CD4-positive, alpha-beta T cell treated with Interleukin-4 for 1 hour (primary cell): ENCODE measurements around the gene EEA1.
"Not testable (repeated sequence)": the region's sequence is repeated elsewhere in the genome, so short reads cannot be mapped to it uniquely, and the experiment has no call there.

ENCODE experiments used
- DNase-seq, 2 donors: peaks; one replicate each; pipeline ENCODE4 v3.0.0-alpha.2; 2020 to 2022

EEA1 gene

GRCh38 chr12:92794814-92795213, 134.3 kb downstream of the EEA1 start:
- no peak for DNase-seq

- DNase-seq = not testable (repeated sequence)
Measured at GRCh38 chr12:92794356-92794755, 134.7 kb downstream of the EEA1 start.

- no peak for DNase-seq
Measured at GRCh38 chr12:92786045-92786444, 143.1 kb downstream of the EEA1 start.

DNA sequence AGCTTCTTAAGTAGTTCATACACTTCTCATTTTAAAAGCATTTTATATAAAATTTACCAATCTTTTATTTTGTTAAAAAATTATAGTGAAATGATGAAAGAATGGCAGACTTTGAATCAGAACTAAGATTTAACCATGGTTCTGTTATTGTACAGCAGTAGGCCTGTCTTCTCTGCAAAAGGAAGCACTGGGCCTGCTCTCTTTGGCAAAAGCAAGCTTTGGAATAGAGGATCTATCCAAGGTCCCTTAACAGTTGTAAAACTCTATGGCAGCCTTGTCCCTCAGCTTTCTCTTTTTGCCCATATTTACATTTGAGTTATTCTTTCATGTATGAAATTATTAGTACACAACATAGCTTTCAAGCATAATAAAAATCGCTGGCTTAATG, 143.5 kb downstream of the EEA1 start:
- DNase-seq = no peak

GRCh38 chr12:92784797-92785562, 144.1 kb downstream of the EEA1 start:
- peak; percentile 18 to 78 for DNase-seq

- DNase-seq = no peak
Measured at GRCh38 chr12:92784356-92784755, 144.7 kb downstream of the EEA1 start.

- no peak for DNase-seq
Measured at GRCh38 chr12:92779902-92780301, 149.2 kb downstream of the EEA1 start.

DNA sequence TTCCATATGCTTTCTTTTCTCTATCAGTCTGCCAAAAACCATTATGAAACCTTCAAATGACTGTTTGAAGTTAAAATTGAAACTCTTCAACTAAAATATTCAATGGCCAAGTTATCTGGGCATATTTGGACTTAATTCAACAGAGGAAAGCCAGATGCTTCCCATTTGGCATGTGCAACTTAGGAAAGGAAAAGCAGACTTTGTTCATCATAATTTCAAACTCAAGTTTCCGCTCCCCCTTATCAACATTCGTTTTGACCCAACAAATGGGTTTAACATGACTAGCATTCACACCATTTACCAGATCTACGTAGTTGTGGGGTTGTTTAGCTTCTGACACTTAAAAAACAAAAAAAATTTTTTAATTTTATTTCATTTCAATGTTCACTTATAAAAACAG, 150.6 kb downstream of the EEA1 start:
- no peak for DNase-seq

DNA sequence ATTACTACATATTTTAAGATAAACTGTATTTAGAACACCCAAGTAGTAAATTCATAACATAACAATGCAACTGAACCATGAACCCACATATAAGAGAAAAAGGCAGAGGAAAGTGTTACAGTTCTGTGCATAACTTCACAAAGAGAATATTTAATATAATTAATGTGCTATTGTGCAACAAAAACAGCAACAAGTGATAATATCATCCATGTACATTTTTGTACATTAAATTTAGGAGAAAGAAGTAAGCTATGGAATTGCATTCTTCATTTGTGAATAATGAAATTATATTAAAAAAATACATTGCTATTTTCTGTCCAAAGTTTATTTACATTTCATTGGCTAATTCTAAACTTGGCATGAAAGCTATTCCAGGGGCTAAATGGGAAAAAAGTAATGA, 153.7 kb downstream of the EEA1 start:
- no peak for DNase-seq

DNA sequence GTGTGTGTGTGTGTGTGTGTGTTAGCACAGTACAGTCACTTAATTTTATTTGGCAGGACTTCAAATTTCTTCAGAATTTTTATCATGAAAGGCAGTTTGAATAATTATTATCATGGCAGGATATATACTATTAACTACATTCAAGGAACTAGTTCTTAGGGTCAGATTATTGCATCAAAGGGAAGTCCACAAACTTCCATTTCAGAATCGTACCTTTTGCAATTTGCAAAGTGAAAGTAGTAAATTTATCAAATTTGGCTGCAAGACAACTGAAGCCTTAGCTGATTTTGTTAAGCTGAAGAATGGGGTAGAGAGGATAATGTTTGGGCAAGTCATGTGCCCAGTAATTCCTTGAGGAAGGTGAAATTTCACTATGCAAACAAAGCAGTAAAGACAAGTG, 158.1 kb downstream of the EEA1 start:
- DNase-seq = no peak

- DNase-seq = no peak
Measured at GRCh38 chr12:92769124-92769901, 159.8 kb downstream of the EEA1 start.

- no peak for DNase-seq
Measured at GRCh38 chr12:92765871-92766270, 163.2 kb downstream of the EEA1 start.

- DNase-seq = no peak
Measured at GRCh38 chr12:92764831-92765230, 164.3 kb downstream of the EEA1 start.

DNA sequence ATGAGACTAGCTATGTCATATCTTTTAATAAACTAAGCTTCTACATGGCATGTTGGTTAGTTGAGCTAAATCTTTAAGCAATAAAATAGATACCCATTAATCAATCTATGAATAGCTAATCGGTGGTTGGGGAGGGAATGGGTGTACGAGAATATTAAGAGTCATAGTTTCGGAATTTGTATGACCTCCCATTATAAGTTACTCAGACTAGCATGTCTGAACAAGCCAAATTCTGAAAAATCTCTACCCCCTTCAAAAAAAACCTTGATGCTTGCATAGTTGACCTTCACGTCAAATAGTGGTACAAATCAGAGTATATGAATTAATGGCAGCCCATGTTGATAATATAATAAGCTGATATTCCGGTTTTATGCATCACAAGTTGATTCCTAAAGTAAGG, 166.3 kb downstream of the EEA1 start:
- no peak for DNase-seq

- no peak for DNase-seq
Measured at GRCh38 chr12:92759634-92760268, 169.3 kb downstream of the EEA1 start.

GRCh38 chr12:92757597-92758121, 171.4 kb downstream of the EEA1 start:
- peak in 1 of 2 donors; percentile 4 for DNase-seq

DNA sequence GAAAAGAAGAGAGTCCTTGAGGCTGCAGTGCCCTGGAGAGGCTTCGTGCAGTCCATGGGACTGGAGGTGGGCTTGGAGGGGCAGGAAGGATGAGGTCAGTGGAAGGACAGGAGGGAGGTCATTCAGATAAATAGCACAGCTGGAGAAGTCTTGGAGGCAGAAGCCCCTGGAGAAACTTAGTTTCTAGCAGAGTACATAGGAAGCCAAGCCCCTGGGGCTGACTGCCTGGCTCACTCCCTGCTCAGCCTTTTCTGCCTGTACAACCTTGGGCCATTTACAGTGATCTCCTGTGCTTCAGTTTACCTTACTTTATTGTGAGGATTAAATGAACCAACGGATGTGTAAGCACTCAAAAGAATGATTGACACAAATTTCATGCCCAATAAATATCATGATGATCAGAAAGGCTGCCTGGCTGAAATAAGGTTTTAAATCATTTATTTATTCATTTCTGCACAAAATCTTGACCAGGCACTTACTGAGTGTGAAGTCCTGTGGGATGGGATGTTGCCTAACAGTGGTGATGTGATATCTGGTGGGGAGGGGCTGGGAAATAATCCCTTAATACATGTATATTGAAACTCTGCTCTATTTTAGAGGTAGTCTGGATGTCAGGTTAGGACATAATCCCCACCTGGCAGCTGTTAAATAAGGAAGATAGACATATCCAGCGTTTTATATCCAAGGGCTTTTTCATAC, 172.0 kb downstream of the EEA1 start:
- no peak for DNase-seq

DNA sequence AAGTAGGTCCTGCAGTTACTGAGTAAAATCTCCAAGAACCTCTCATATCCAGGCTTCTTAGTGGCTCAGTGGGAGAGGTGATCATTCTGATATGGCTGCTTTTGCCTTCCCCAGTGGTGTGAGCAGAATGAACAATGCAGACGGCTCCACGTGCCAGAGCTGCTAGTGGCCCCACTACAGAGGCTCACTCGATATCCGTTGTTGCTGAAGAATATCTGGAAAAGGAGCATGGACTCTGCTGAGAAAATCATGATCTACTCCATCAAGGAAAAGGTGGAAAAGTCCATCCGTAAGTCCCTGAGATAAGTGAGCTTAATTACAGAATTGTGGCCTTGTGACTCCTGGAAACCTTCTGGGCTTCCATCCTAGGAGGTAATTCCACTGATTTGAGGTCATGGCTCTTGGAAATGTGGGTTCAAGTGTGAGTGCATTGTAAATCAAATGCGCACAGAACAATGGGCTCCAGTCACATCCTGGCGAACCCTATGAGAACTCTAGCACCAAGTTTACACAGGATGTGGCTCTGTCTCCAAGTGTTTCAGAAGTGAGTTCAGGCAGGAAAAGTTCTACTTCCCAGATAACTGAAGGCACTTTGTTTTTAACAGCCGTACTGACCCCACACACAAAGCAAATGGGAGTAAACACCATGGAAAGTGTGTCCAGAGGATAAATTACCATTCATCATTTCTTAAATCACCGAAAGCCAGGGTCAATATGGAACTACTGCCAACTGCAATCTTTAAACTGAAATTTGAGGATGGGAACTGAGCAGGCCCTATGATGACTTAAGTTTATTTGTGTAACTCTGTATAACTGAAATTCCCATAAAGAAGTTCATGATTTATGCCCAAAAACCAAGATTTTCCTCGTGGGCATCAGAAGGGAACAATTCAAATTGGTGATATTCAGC, 174.9 kb downstream of the EEA1 start:
- no peak for DNase-seq

DNA sequence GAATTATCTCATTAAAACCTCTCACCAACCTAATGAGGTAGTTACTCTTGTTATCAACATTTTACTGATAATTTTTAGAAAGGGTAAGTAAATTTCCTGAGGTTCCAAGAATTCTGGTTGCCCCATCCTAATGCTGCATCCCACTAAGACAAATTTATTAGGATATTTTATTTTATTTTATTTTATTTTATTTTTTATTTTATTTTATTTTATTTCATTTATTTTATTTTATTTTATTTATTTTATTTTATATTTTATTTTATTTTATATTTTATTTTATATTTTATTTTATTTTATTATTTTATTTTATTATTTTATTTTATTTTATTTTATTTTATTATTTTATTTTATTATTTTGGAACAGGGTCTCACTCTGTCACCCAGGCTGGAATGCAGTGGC, 179.4 kb downstream of the EEA1 start:
- not testable (repeated sequence) for DNase-seq

DNA sequence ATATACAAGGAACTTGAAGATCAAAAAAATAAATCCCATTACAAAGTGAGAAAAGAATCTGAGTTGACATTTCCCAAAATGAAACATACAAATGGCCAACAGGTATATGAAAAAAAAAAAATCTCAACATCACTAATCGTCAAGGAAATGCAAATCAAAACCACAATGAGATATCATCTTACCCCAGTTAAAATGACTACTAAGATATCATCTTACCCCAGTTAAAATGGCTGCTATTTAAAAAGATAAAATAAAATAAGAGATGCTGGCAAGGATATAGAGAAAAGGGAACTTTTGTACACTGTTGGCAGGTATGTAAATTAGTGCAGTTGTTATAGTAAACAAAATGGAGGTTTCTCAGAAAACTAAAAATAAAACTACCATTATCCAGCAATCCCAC, 181.9 kb downstream of the EEA1 start:
- DNase-seq = no peak

DNA sequence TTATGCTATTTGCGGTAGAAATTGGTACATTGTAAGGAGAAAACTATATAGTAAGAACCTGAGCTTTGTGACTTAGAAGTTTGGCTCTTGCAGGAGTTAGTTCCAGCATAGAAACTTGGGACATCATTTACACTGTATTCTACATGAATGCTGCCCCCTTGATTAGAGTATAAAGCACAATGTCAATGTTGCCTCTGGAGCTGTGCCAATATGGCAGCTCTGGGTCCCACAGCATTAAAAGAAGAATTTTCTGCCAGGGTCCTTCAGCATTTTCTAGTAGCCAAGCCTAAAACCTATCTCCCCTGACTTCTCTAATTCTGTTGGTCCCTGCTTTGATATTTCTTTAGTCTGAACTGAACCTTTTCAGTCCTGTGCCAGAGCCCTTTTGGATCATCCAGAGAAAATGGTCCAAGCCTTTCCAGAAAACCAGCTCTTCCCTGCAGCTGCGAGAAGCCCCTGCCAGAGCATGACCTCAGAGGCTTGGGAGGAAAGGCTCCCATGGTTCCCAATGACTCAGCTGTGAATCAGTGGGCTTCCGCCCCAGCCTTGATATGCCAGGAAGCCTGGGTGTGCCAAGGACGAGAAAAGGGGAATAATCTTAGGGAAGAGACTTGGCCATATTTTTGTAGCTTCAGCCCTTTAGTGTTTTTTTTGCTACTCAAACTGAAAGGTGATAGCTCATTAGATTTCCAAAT, 183.1 kb downstream of the EEA1 start:
- no peak for DNase-seq
